Loucy (cell line): ENCODE measurements around the gene OR13C5.

Experiments
- EZH2phosphoT487 ChIP-seq: fragments of 200-600 bp; IDR thresholded peaks from 2 replicates; pipeline ENCODE4 v1.6.1; 2018; ENCODE audit warnings: antibody characterized with exemption, mild to moderate bottlenecking, moderate library complexity, borderline replicate concordance
- TF ChIP-seq, protein P1 (sequence below): fragments of 200-600 bp; sonication (generic); conservative IDR thresholded peaks from 2 replicates; pipeline ENCODE4 v1.5.1; 2014; ENCODE audit warnings: mild to moderate bottlenecking, antibody characterized with exemption, low read length

DNA sequence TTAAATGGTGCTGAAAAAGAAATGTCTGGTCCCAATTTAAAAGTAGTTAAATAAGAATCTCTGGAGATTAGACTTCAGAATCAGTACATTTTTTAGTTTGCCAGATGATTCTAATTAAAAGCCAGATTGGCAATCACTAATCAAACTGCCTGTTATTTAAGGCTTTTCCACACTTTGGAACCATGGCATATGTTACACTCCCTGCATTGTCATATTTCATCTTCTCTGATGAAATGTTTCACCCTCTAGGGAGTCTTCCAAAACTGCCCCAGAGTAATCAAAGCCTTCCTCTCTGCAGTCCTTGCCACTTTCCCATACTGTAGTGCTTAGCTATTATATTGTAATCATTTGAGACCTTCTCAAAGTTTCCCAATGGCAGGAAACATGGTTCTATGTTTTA, 36.2 kb upstream of the OR13C5 start:
- TF ChIP-seq, protein P1, sequence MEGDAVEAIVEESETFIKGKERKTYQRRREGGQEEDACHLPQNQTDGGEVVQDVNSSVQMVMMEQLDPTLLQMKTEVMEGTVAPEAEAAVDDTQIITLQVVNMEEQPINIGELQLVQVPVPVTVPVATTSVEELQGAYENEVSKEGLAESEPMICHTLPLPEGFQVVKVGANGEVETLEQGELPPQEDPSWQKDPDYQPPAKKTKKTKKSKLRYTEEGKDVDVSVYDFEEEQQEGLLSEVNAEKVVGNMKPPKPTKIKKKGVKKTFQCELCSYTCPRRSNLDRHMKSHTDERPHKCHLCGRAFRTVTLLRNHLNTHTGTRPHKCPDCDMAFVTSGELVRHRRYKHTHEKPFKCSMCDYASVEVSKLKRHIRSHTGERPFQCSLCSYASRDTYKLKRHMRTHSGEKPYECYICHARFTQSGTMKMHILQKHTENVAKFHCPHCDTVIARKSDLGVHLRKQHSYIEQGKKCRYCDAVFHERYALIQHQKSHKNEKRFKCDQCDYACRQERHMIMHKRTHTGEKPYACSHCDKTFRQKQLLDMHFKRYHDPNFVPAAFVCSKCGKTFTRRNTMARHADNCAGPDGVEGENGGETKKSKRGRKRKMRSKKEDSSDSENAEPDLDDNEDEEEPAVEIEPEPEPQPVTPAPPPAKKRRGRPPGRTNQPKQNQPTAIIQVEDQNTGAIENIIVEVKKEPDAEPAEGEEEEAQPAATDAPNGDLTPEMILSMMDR: no peak
- TF ChIP-seq EZH2phosphoT487: no peak
